Calu3 (cell line): Measurements from ENCODE around the gene PITX1. TPM values are rescaled to one million over a fixed set of nuclear protein-coding genes. Genes with fewer than 3 reads are reported as not detected.
"Not testable (repeated sequence)": the region's sequence is repeated elsewhere in the genome, so short reads cannot be mapped to it uniquely, and the experiment has no call there.

Source experiments
- Bru-seq: library from RNA; stranded (reverse); fragments of 400-500 nt; gene quantifications from one replicate; lab custom pipeline; 2021; lab: Mats Ljungman, UMichigan
- BruChase-seq, 2 experiments: library from RNA; stranded (reverse); fragments of 400-500 nt; gene quantifications; one replicate each; lab custom pipeline; 2021; lab: Mats Ljungman, UMichigan
- BruUV-seq: library from RNA; stranded (reverse); fragments of 400-500 nt; replicated peaks from 2 replicates; lab custom pipeline; 2021; lab: Mats Ljungman, UMichigan
- CTCF ChIA-PET: fragments of 300-600 bp; sonication (Branson Sonifier 250); formaldehyde crosslinking; loops from one replicate; lab custom pipeline; 2022; ENCODE audit warnings: antibody characterized with exemption; lab: Charles Lee
- DNase-seq: peaks from one replicate; pipeline ENCODE4 v3.0.0; 2022
- H3K27ac Mint-ChIP-seq: one replicate; pipeline ENCODE4 v1.8.0; 2022; ENCODE audit warnings: mixed read lengths; ENCODE audit not compliant: unreplicated experiment
- H3K27me3 Mint-ChIP-seq: one replicate; pipeline ENCODE4 v1.8.0; 2022; ENCODE audit warnings: mixed read lengths; ENCODE audit not compliant: unreplicated experiment
- H3K36me3 Mint-ChIP-seq: one replicate; pipeline ENCODE4 v1.8.0; 2022; ENCODE audit warnings: mild to moderate bottlenecking, moderate library complexity, mixed read lengths; ENCODE audit not compliant: insufficient read depth, unreplicated experiment
- H3K4me1 Mint-ChIP-seq: one replicate; pipeline ENCODE4 v1.8.0; 2022; ENCODE audit warnings: mild to moderate bottlenecking, low read depth, mixed read lengths; ENCODE audit not compliant: unreplicated experiment
- H3K4me3 Mint-ChIP-seq: one replicate; pipeline ENCODE4 v1.8.0; 2022; ENCODE audit warnings: mild to moderate bottlenecking, low read depth, moderate library complexity, mixed read lengths; ENCODE audit not compliant: unreplicated experiment
- H3K9me3 Mint-ChIP-seq: one replicate; pipeline ENCODE4 v1.8.0; 2022; ENCODE audit warnings: low read depth, mixed read lengths; ENCODE audit not compliant: unreplicated experiment
- intact Hi-C: fragments of 100-400 bp; cut with micrococcal nuclease; formaldehyde crosslinking; loops from one replicate; pipeline ENCODE4 v1.10.0; 2022; ENCODE audit not compliant: unreplicated experiment
- long read RNA-seq: library from polyadenylated mRNA; stranded (forward); transcript quantifications from one replicate; pipeline ENCODE4 v2.0.0, GENCODE V29; 2022
- total RNA-seq: library from RNA; stranded (reverse); gene quantifications from 2 replicates; pipeline ENCODE4 v1.2.3, GENCODE V29; 2022
- TF ChIP-seq, protein P1 (sequence below): fragments of 200-600 bp; IDR thresholded peaks from one replicate; pipeline ENCODE4 v1.8.0; 2022; ENCODE audit warnings: antibody characterized with exemption; ENCODE audit not compliant: unreplicated experiment

PITX1 gene
- total RNA-seq (12.1 and 12.9 TPM in 2 replicates), Bru-seq, nascent RNA (percentile 44 among the genes with signal in this experiment), BruChase-seq, experiment 1, labeled RNA remaining after a 6-hour chase (percentile 56 among the genes with signal in this experiment), BruChase-seq, experiment 2, labeled RNA remaining after a 2-hour chase (percentile 55 among the genes with signal in this experiment)
- long read RNA-seq, transcript PITX1-201 (3 exons, 2,406 nt): major isoform, 20 of 25 reads
- long read RNA-seq, partial matches to known transcripts: 0 of 25 reads
- long read RNA-seq, other reads (novel, unspliced or antisense): 3 of 25 reads

DNA sequence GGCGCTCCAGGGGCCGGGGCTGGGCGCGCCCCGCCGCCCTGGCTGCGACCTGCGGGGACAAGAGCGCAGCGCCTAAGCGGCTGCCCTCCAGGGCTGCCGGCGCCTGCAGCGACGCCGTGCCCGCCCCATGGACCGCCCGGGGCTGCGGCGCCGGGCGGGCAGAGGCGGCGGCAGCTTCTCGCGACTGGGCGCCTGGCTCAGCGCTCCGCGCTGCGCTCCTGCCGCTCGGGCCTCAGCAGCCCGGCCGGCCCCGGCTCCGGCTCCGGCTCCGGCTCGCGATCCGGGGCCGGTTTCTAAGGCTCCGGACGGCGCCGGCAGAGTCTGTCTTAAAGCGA lies at the start of gene PITX1:
Gene PITX1 (minus strand): TSS at position 328 of the 335 bp plus-strand sequence. CDS start 347 bp downstream, outside the sequence.
- TF ChIP-seq, protein P1, sequence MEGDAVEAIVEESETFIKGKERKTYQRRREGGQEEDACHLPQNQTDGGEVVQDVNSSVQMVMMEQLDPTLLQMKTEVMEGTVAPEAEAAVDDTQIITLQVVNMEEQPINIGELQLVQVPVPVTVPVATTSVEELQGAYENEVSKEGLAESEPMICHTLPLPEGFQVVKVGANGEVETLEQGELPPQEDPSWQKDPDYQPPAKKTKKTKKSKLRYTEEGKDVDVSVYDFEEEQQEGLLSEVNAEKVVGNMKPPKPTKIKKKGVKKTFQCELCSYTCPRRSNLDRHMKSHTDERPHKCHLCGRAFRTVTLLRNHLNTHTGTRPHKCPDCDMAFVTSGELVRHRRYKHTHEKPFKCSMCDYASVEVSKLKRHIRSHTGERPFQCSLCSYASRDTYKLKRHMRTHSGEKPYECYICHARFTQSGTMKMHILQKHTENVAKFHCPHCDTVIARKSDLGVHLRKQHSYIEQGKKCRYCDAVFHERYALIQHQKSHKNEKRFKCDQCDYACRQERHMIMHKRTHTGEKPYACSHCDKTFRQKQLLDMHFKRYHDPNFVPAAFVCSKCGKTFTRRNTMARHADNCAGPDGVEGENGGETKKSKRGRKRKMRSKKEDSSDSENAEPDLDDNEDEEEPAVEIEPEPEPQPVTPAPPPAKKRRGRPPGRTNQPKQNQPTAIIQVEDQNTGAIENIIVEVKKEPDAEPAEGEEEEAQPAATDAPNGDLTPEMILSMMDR: no peak
- Mint-ChIP-seq H3K27me3 (peaks cover 81% of the 10 kb centered on the region), H3K27ac (peak within 1 kb of the TSS; percentile 52), H3K9me3 (peaks cover 3% of the 10 kb centered on the region), H3K36me3 (peaks cover 44% of the 10 kb centered on the region), H3K4me1 (peaks cover 16% of the 10 kb centered on the region), H3K4me3 (peak within 1 kb of the TSS; percentile 88)
- no peak for DNase-seq
- CTCF ChIA-PET: no interaction called here
- intact Hi-C loops: loop anchor here (5.0 kb wide), 2 partner anchors 93 to 158 kb away; no protein-coding TSS in a partner anchor
- BruUV-seq: no TSS peak

GRCh38 chr5:135083334-135083733 lies 49.3 kb upstream of the PITX1 start:
- H3K36me3 Mint-ChIP-seq, H3K9me3 Mint-ChIP-seq, H3K4me1 Mint-ChIP-seq, H3K4me3 Mint-ChIP-seq, intact Hi-C loops, H3K27ac Mint-ChIP-seq, BruUV-seq, DNase-seq, CTCF ChIA-PET: not testable (repeated sequence)
- H3K27me3 Mint-ChIP-seq: peaks cover 32% of the 10 kb centered on the region

- no peaks in the 10 kb centered on the region for H3K4me1 Mint-ChIP-seq
- CTCF ChIA-PET: no interaction called here
- DNase-seq: no peak
- TF ChIP-seq, protein P1: no peak
- no peak overlapping the region for H3K4me3 Mint-ChIP-seq
- BruUV-seq: no TSS peak
- peaks cover 14% of the 10 kb centered on the region for H3K27me3 Mint-ChIP-seq
- intact Hi-C loops: no loop called here
- H3K36me3 Mint-ChIP-seq: peaks cover 2% of the 10 kb centered on the region
- H3K27ac Mint-ChIP-seq: no peak overlapping the region
- peaks cover 6% of the 10 kb centered on the region for H3K9me3 Mint-ChIP-seq
These were observed 47.2 kb upstream of the PITX1 start for GRCh38 chr5:135081240-135081639.

DNA sequence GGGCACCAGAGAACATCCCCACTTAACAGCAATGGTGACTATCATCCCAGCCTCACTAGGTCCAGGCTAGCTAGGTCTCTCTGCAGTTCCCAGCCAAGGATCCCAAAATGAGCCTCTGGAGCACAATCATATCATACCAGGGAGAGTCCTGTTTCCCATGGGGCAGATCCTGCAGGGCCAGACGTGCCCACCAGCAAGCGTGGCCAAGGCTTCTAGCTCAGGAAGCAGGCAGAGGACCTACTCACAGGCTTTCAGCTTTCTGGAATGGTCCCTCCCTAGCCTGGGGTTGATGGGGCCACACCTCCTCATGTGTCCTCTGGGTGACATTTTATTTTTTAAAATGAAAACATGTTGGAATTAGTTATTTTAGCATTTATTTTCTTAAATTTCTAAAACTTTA lies 45.7 kb upstream of the PITX1 start:
- H3K27ac Mint-ChIP-seq: no peak overlapping the region
- H3K4me3 Mint-ChIP-seq: no peak overlapping the region
- no peaks in the 10 kb centered on the region for H3K36me3 Mint-ChIP-seq
- peaks cover 10% of the 10 kb centered on the region for H3K27me3 Mint-ChIP-seq
- no peak for DNase-seq
- no peaks in the 10 kb centered on the region for H3K4me1 Mint-ChIP-seq
- TF ChIP-seq, protein P1: no peak
- peaks cover 6% of the 10 kb centered on the region for H3K9me3 Mint-ChIP-seq
- CTCF ChIA-PET: no interaction called here
- no TSS peak for BruUV-seq
- intact Hi-C loops: no loop called here

- CTCF ChIA-PET: no interaction called here
- intact Hi-C loops: no loop called here
- H3K4me1 Mint-ChIP-seq: no peaks in the 10 kb centered on the region
- BruUV-seq: no TSS peak
- peaks cover 10% of the 10 kb centered on the region for H3K27me3 Mint-ChIP-seq
- H3K4me3 Mint-ChIP-seq: no peak overlapping the region
- H3K36me3 Mint-ChIP-seq: no peaks in the 10 kb centered on the region
- TF ChIP-seq, protein P1: no peak
- H3K27ac Mint-ChIP-seq: no peak overlapping the region
- no peak for DNase-seq
- peaks cover 6% of the 10 kb centered on the region for H3K9me3 Mint-ChIP-seq
These were observed 45.2 kb upstream of the PITX1 start for GRCh38 chr5:135079099-135079681.
